K562 (cell line): ENCODE results near the gene ARHGEF9.

Experiments used
- BCOR ChIP-seq: fragments of 450-650 bp; IDR thresholded peaks from 2 replicates; pipeline ENCODE4 v1.6.1; 2016
- DACH1 ChIP-seq: fragments of 450-650 bp; IDR thresholded peaks from 2 replicates; pipeline ENCODE4 v1.6.1; 2018; ENCODE audit not compliant: partially characterized antibody
- FOXK2 ChIP-seq, 2 experiments: fragments of 450-650 bp; IDR thresholded peaks in 1 of 2; conservative IDR thresholded peaks in 1 of 2; 2 replicates each; pipeline ENCODE4 v1.6.1; 2016; ENCODE audit warnings: low read depth in 2 of 2, mild to moderate bottlenecking in 1 of 2
- JUN ChIP-seq, 2 experiments: sonication (generic) in 1 of 2; formaldehyde crosslinking in 1 of 2; IDR thresholded peaks; 2 replicates each; pipeline versions ENCODE4 v1.6.1 to v1.8.0; 2012 to 2022; ENCODE audit warnings: borderline replicate concordance in 2 of 2, mild to moderate bottlenecking in 2 of 2, improper control_type of control experiment in 1 of 2, low read depth in 1 of 2, low read length in 1 of 2, missing genetic modification reagents in 1 of 2
- JUNB ChIP-seq: fragments of 450-650 bp; formaldehyde crosslinking; conservative IDR thresholded peaks from 2 replicates; pipeline ENCODE4 v1.4.0; 2020; ENCODE audit warnings: mild to moderate bottlenecking
- RAD21 ChIP-seq, 2 experiments: fragments of 250-450 bp in 1 of 2; fragments of 450-650 bp in 1 of 2; sonication (Bioruptor Pico) in 1 of 2; formaldehyde crosslinking in 1 of 2; IDR thresholded peaks in 1 of 2; conservative IDR thresholded peaks in 1 of 2; 2 replicates each; pipeline versions ENCODE4 v1.4.0 to v1.8.0; 2020 to 2022; ENCODE audit warnings: mild to moderate bottlenecking in 2 of 2, moderate library complexity in 1 of 2
- RAD51 ChIP-seq: fragments of 450-650 bp; IDR thresholded peaks from 2 replicates; pipeline ENCODE4 v1.7.1; 2016; ENCODE audit warnings: low read depth, mild to moderate bottlenecking, borderline replicate concordance
- RBM39 ChIP-seq: fragments of 200-400 bp; formaldehyde crosslinking; optimal IDR thresholded peaks from 2 replicates; pipeline ENCODE3; 2018; ENCODE audit warnings: low read depth, low read length
- TF ChIP-seq, protein P1 (sequence below): sonication (generic); formaldehyde crosslinking; IDR thresholded peaks from 2 replicates; pipeline ENCODE4 v1.8.0; 2022; ENCODE audit warnings: mild to moderate bottlenecking, low read depth, missing genetic modification reagents
- TF ChIP-seq, protein P2 (sequence below), 3 experiments: IDR thresholded peaks in 2 of 3; conservative IDR thresholded peaks in 1 of 3; 2 replicates each; pipeline ENCODE4 v1.5.1; 2011 to 2012; ENCODE audit warnings: low read length in 3 of 3, mild to moderate bottlenecking in 3 of 3, control low read depth in 2 of 3, improper control_type of control experiment in 1 of 3, inconsistent platforms in 1 of 3, low read depth in 1 of 3, mixed read lengths in 1 of 3, moderate library complexity in 1 of 3; ENCODE audit not compliant: insufficient read depth in 2 of 3
- TF ChIP-seq, protein P3 (sequence below): fragments of 450-650 bp; formaldehyde crosslinking; IDR thresholded peaks from 2 replicates; pipeline ENCODE4 v1.4.0; 2022; ENCODE audit warnings: mild to moderate bottlenecking, moderate library complexity
- TF ChIP-seq, protein P4 (sequence below): sonication (generic); formaldehyde crosslinking; IDR thresholded peaks from 2 replicates; pipeline ENCODE4 v1.5.0; 2020; ENCODE audit warnings: missing genetic modification reagents

DNA sequence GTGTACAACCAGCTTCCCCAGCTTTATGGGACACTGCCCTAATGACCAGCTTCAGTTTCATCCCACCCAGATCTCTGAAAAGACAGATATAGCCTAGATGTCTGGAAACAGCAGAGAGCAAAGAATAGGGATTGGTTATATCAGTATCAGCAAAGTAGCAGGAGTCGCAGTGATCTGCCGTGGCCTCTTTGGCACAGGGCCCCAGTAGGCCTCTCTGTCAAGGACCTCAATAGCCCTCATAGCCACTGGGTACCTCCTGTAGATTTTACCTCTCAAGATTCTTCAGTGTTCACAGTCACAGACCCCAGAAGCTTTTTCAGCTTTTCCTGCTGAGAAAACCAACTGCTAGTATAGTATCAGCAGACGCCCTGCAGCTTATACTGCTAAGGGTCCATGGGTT lies 104.6 kb downstream of the ARHGEF9 start:
- TF ChIP-seq RBM39: no peak
- TF ChIP-seq JUN (IDR thresholded peaks at IDR 0.05; ENCODE audit: borderline replicate concordance, low read depth, low read length): no peak
- TF ChIP-seq JUN (CRISPR knock-in tag; IDR thresholded peaks at IDR 0.05; ENCODE audit: borderline replicate concordance): no peak
- TF ChIP-seq, protein P1, sequence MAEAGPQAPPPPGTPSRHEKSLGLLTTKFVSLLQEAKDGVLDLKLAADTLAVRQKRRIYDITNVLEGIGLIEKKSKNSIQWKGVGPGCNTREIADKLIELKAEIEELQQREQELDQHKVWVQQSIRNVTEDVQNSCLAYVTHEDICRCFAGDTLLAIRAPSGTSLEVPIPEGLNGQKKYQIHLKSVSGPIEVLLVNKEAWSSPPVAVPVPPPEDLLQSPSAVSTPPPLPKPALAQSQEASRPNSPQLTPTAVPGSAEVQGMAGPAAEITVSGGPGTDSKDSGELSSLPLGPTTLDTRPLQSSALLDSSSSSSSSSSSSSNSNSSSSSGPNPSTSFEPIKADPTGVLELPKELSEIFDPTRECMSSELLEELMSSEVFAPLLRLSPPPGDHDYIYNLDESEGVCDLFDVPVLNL (CRISPR knock-in tag): no peak
- TF ChIP-seq DACH1: no peak
- TF ChIP-seq RAD51: no peak
- no peak for TF ChIP-seq BCOR
- no peak for TF ChIP-seq RAD21 (CRISPR knock-in tag; conservative IDR thresholded peaks at IDR 0.05 in 1 of 2, IDR thresholded peaks at IDR 0.05 in 1 of 2)
- no peak for TF ChIP-seq JUNB (CRISPR knock-in tag)
- TF ChIP-seq, protein P2, sequence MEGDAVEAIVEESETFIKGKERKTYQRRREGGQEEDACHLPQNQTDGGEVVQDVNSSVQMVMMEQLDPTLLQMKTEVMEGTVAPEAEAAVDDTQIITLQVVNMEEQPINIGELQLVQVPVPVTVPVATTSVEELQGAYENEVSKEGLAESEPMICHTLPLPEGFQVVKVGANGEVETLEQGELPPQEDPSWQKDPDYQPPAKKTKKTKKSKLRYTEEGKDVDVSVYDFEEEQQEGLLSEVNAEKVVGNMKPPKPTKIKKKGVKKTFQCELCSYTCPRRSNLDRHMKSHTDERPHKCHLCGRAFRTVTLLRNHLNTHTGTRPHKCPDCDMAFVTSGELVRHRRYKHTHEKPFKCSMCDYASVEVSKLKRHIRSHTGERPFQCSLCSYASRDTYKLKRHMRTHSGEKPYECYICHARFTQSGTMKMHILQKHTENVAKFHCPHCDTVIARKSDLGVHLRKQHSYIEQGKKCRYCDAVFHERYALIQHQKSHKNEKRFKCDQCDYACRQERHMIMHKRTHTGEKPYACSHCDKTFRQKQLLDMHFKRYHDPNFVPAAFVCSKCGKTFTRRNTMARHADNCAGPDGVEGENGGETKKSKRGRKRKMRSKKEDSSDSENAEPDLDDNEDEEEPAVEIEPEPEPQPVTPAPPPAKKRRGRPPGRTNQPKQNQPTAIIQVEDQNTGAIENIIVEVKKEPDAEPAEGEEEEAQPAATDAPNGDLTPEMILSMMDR (IDR thresholded peaks at IDR 0.05 in 2 of 3, conservative IDR thresholded peaks at IDR 0.05 in 1 of 3; ENCODE audit: insufficient read depth in 2 of 3, low read depth in 1 of 3, low read length in 3 of 3): no peak
- TF ChIP-seq FOXK2 (conservative IDR thresholded peaks at IDR 0.05 in 1 of 2, IDR thresholded peaks at IDR 0.05 in 1 of 2; ENCODE audit: low read depth in 2 of 2): no peak
- TF ChIP-seq, protein P3, sequence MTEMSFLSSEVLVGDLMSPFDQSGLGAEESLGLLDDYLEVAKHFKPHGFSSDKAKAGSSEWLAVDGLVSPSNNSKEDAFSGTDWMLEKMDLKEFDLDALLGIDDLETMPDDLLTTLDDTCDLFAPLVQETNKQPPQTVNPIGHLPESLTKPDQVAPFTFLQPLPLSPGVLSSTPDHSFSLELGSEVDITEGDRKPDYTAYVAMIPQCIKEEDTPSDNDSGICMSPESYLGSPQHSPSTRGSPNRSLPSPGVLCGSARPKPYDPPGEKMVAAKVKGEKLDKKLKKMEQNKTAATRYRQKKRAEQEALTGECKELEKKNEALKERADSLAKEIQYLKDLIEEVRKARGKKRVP: no peak
- TF ChIP-seq, protein P4, sequence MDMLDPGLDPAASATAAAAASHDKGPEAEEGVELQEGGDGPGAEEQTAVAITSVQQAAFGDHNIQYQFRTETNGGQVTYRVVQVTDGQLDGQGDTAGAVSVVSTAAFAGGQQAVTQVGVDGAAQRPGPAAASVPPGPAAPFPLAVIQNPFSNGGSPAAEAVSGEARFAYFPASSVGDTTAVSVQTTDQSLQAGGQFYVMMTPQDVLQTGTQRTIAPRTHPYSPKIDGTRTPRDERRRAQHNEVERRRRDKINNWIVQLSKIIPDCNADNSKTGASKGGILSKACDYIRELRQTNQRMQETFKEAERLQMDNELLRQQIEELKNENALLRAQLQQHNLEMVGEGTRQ (CRISPR knock-in tag): no peak
